Mucosa of descending colon (tissue), 3 donors: ENCODE measurements around the gene MAMDC2. TPM values are rescaled to one million over a fixed set of nuclear protein-coding genes. Genes with fewer than 3 reads are reported as not detected.

Experiments
- ATAC-seq: fragments of 200-7000 bp; cut with Tn5 transposase; one replicate; pipeline ENCODE4 v1.9.1; 2020; ENCODE audit warnings: mild to moderate bottlenecking, moderate library complexity
- DNase-seq, 3 donors: peaks; one replicate each; pipeline ENCODE4 v3.0.0-alpha.2; 2020
- H3K36me3 ChIP-seq: fragments of 200-600 bp; one replicate; pipeline ENCODE4 v1.8.0; 2021; ENCODE audit warnings: low read depth, mild to moderate bottlenecking
- H3K4me1 ChIP-seq: fragments of 200-600 bp; one replicate; pipeline ENCODE4 v1.8.0; 2021; ENCODE audit warnings: low read depth, mild to moderate bottlenecking
- H3K4me3 ChIP-seq: fragments of 200-600 bp; one replicate; pipeline ENCODE4 v1.8.0; 2021; ENCODE audit warnings: mild to moderate bottlenecking
- H3K9me3 ChIP-seq: fragments of 200-600 bp; one replicate; pipeline ENCODE4 v1.8.0; 2021; ENCODE audit warnings: mild to moderate bottlenecking
- CTCF ChIP-seq: fragments of 200-600 bp; IDR thresholded peaks from one replicate; pipeline ENCODE4 v1.8.0; 2022; ENCODE audit warnings: antibody characterized with exemption, mild to moderate bottlenecking
- intact Hi-C, 2 donors: fragments of 100-400 bp; cut with DNase I in 1 of 2; cut with micrococcal nuclease in 1 of 2; formaldehyde crosslinking; loops; one replicate each; pipeline versions ENCODE4 v1.11.0 to v1.11.1; 2022; cut with DNase I, micrococcal nuclease
- total RNA-seq, 3 donors: library from RNA; stranded (reverse); fragmentation: NEBNext Ultra II Directional in 2 of 3; extraction: Animal tissue kit (Norgen Biotek cat#: 25700) in 2 of 3; gene quantifications; one replicate each; pipeline versions ENCODE4 v1.2.1 to v1.2.4, GENCODE V29; 2021 to 2023
- donor health status: DM: no; HTN: no; CAD: no; lungs with moderate emphysema.
- donor health status: DM: no; HTN: no; CAD: no.
- donor health status: DM: no; HTN: yes; CAD: no.

The MAMDC2 gene
- total RNA-seq, 3 donors from 2014 or later, result 3.5 to 70.6 (median 6.9) TPM

- no peaks in the 10 kb centered on the region for H3K36me3 ChIP-seq
Observed at GRCh38 chr9:70127540-70128416, 84.1 kb downstream of the MAMDC2 start.

DNA sequence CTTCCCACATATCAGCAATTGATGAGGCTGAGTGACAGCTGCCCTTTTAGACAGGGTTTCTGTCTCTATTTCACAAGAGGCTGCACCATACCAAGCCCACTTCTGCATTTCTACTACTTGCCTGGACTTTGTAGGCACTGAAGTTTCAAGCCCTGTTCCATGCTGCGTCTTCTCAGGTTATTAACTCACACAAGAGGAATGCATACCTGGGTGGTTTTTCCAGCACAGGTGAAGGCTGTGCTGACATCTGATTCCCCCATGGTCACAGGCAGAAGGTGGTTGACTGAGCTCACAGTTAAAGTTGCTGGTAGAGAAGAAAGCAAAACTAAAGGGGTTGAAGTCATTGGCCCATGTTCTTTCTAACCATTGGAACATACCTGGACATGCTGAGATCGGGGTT is 86.6 kb downstream of the MAMDC2 start:
- ATAC-seq (no peak), DNase-seq (no peak)
- Histone ChIP-seq H3K4me3 (no peak overlapping the region), H3K4me1 (peaks cover 3% of the 10 kb centered on the region), H3K36me3 (no peaks in the 10 kb centered on the region), H3K9me3 (no peaks in the 10 kb centered on the region)
- TF ChIP-seq CTCF, result no peak
- intact Hi-C loops, result no loop called here

More at GRCh38 chr9:70127540-70128416, 84.1 kb downstream of the MAMDC2 start:
- no peak for ATAC-seq
- intact Hi-C loops, result no loop called here
- H3K4me3 ChIP-seq, result no peak overlapping the region
- DNase-seq, result no peak
- H3K4me1 ChIP-seq, result peaks cover 3% of the 10 kb centered on the region
- H3K9me3 ChIP-seq, result no peaks in the 10 kb centered on the region
- TF ChIP-seq CTCF, result no peak

DNA sequence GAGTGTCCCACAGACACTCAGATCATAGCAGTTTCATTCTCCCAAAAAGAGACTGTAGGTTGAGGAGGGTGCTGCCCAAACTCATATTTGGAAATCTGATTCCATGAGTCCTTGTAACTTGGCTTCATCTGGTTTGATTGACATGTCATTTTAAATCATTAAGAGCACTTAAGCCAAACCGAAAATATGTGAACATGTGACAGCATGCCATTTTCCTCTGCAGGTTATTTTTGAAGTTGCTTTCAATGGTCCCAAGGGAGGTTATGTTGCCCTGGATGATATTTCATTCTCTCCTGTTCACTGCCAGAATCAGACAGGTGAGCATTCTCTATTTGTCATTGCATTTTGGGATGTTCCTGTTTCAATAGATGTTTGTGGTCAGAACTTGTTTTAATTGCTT is 87.6 kb downstream of the MAMDC2 start:
- ATAC-seq (no peak), DNase-seq (no peak)
- H3K4me3 ChIP-seq, result no peak overlapping the region
- intact Hi-C loops, result no loop called here
- H3K36me3 ChIP-seq, result no peaks in the 10 kb centered on the region
- H3K9me3 ChIP-seq, result no peaks in the 10 kb centered on the region
- no peaks in the 10 kb centered on the region for H3K4me1 ChIP-seq
- no peak for TF ChIP-seq CTCF

GRCh38 chr9:70133253-70134208 is 89.9 kb downstream of the MAMDC2 start:
- H3K36me3 ChIP-seq, result no peaks in the 10 kb centered on the region
- H3K9me3 ChIP-seq, result no peaks in the 10 kb centered on the region
- H3K4me3 ChIP-seq, result no peak overlapping the region
- no peak for TF ChIP-seq CTCF
- DNase-seq (no peak), ATAC-seq (no peak)
- intact Hi-C loops, result no loop called here
- H3K4me1 ChIP-seq, result no peaks in the 10 kb centered on the region

GRCh38 chr9:70134360-70134759 is 90.7 kb downstream of the MAMDC2 start:
- ATAC-seq, result no peak
- Histone ChIP-seq H3K9me3 (no peaks in the 10 kb centered on the region), H3K4me3 (no peak overlapping the region), H3K4me1 (no peaks in the 10 kb centered on the region), H3K36me3 (no peaks in the 10 kb centered on the region)
- no peak for DNase-seq
- intact Hi-C loops, result no loop called here
- no peak for TF ChIP-seq CTCF
